ENCODE data around the gene HOXA2.

DNA sequence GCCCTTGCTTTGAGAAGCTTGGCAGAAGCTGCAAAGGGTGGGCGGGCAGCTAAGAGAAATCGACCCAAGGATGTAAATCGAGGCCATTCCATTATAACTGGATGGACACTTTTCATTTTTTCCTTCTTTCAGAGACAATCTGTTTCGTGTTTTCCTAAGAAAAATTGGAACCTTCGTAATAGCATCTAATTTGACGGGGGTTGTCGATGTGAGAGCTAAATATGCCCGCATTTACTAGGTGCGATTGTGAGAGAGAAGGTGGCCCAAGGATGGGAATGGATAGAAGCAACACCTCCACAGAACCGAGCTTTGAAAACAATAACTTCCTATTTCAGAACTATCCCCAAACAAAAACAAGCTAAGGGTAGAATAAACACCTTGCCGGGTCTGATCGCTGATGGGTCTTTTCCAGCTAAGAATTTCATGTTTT lies 28.9 kb upstream of the HOXA2 start:
- TF ChIP-seq, protein P1, sequence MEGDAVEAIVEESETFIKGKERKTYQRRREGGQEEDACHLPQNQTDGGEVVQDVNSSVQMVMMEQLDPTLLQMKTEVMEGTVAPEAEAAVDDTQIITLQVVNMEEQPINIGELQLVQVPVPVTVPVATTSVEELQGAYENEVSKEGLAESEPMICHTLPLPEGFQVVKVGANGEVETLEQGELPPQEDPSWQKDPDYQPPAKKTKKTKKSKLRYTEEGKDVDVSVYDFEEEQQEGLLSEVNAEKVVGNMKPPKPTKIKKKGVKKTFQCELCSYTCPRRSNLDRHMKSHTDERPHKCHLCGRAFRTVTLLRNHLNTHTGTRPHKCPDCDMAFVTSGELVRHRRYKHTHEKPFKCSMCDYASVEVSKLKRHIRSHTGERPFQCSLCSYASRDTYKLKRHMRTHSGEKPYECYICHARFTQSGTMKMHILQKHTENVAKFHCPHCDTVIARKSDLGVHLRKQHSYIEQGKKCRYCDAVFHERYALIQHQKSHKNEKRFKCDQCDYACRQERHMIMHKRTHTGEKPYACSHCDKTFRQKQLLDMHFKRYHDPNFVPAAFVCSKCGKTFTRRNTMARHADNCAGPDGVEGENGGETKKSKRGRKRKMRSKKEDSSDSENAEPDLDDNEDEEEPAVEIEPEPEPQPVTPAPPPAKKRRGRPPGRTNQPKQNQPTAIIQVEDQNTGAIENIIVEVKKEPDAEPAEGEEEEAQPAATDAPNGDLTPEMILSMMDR (IDR thresholded peaks at IDR 0.05; ENCODE audit: poor library complexity) = no peak
- TF ChIP-seq EZH2phosphoT487 (IDR thresholded peaks at IDR 0.05; ENCODE audit: low read depth, severe bottlenecking, unreplicated experiment) = no peak
- peak; percentile 69 for TF ChIP-seq EZH2 (IDR thresholded peaks at IDR 0.05; ENCODE audit: borderline replicate concordance)

Data from hepatocyte (in vitro differentiated cells).